SKM-1 (cell line): ENCODE results near the gene CGN.
A peak's percentile ranks its signal among the peaks of the same experiment; 100 is the strongest.

Experiments
- DNase-seq: peaks from one replicate; lab custom pipeline; 2025; ENCODE audit not compliant: unreplicated experiment; lab: John Stamatoyannopoulos, UW

The CGN gene

DNA sequence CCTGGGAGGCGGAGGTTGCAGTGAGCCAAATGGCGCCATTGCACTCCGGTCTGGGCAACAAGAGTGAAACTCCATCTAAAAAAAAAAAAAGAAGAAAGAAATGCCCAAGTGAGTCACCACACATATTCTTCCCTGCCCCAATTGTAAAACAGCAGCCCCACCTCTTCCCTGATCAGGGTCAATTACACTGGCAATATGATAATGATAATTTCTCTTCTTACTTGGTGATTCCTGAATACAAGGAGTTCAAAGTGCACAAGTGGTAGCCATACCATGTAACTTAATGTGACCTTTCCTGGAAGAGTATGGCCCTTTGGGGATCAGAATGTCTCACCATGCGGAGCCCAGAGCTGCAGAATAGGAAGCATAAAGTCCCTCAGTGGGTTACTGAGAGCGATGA is 11.8 kb upstream of the CGN start:
- DNase-seq, result no peak

- no peak for DNase-seq
Measured at GRCh38 chr1:151499930-151500329, 11.3 kb upstream of the CGN start.

DNA sequence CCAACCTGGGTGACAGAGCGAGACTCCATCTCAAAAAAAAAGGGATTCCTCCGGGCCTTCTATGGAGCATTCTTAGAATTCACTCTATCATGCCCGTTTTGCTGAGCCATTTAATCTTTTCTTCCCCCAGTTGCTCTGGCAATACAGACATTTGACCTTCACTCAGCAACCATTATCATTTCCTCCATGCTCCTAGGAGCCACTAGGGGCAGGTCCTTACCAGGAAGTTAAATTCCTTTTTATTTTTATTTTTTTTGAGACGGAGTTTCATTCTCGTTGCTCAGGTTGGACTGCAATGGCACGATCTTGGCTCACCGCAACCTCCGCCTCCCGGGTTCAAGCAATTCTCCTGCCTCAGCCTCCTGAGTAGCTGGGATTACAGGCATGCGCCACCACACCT is 9.7 kb upstream of the CGN start:
- DNase-seq, result no peak

DNA sequence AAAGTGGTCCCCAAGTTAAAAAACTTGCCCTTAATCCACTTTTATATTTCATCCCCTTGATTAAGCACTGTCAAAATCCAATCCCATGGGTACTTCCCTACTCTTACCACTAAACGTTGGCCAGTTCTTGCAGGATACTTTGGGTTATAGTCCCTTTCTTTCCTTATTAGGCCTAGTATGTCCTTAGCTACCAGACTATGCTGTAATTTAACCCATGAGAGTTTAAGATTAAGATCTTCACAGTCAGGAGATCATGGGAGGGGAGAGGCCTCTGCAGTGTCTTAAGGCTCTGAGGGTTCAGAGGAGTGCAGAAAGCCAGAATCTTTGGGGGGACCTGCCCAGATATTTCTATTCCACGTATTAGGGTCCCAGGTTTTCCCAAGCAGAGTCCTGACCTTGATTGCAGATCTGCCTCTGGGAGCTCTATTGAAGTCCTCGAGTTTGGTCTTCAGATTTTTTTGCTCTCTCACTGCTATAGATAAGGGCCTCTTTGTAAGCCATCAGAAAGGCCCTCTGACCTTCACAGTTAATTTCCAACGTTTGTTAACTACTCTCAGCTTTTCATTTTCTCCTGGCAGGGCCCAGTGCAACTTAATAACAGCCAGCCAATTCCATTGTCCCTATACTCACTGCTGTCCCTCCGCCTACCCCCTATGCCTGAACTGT is 9.0 kb upstream of the CGN start:
- no peak for DNase-seq

GRCh38 chr1:151502859-151503780 is 8.1 kb upstream of the CGN start:
- no peak for DNase-seq

GRCh38 chr1:151504252-151504651 is 6.9 kb upstream of the CGN start:
- no peak for DNase-seq

DNA sequence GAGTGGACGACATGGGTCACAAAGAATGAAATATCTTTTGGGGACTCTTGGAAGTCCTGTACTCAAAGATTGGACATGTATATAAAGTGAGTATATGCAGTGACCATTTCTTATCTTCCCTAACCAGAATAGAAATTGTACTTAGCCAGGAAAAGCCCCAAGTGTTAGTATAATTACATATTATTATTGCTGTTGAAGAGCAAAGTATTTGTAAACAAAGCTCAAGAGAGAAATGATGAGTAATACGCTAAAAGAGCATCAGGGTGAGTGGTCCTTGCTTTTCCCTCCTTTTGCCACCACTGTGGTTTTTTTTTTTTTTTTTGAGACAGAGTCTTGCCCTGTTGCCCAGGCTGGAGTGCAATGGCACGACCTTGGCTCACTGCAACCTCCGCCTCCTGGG is 6.4 kb upstream of the CGN start:
- no peak for DNase-seq

- DNase-seq, result no peak
Measured at GRCh38 chr1:151508833-151509232, 2.4 kb upstream of the CGN start.

GRCh38 chr1:151509350-151510019 is 1.7 kb upstream of the CGN start:
- no peak for DNase-seq

DNA sequence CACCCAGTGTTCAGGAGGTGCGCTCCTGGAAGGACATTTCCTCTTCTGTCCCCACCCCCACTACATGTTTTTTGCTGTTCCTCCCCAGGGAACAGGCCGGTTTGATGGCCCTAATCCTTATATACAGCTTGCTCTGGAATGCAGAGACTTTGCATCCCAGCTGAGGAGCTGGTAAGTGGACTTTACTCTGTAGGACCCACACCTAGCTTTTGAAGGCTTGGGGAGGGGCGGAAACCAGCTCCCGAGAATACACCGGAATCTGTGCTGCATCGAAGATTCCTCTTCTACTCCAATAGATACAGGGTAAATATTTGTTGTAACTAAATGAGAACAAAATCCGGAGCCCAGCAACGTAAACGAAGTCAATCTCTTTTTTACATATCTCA is 1.2 kb upstream of the CGN start:
- no peak for DNase-seq

DNA sequence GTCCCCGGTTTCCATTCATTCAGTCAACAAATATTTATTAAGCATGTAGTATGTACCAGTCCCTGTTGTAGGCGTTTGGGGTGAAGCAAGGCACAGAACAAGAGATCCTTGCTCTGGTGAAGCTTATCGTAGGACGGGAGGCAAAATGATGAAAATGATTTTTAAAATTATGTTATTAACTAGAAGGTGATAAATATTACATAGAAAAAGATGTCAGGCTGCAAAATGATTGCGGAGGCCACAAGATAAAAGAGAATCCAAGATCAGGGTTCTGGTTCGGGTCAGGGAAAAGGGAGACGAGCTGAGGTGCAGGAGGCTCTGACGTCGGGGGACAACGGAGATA is 602 bp upstream of the CGN start:
- DNase-seq, result no peak

GRCh38 chr1:151511636-151512215 is 539 bp downstream of the CGN start:
- DNase-seq, result peak; percentile 57

- no peak for DNase-seq
Measured at GRCh38 chr1:151512326-151512725, 1.1 kb downstream of the CGN start.

DNA sequence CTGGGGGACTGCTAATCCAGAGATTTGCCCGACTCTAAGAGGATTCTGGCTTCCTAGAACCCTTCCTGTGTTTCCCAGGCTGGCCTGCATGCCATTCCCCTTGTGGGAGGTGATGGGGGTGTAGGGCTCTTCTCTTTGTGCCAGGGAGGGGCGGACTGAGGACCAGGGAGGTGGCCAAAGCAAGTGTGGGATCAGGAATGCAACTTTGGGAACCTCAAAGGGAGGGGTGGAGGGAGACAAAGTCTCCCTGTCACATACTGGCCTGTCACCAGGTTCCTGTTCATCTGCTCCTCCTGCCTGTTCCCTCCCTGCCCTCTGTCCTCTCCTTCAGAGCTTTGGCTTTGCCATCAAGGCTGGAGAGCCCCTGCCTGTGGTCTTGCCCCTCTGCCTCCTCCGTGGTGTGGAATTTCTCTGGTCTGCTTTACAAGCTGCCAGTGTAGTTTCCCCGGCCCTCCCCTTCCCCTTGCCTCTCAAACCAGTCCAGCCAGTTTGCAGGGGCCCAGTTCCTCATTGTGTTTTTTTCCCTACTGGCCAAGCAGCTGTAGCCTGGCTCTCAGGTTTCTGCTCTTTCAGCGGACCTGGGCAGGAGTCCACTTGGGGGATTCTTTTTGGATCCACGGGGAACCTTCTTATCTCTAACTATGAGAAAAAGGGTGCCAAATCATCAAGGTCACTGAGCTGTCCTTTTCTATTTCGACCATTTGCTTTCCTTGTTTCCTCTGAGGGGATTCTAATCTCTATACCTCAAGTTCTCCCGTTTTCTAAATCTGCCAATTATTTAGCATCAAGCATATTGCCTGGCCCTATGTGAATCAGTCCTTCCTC is 1.8 kb downstream of the CGN start:
- DNase-seq, result peak; percentile 67

DNA sequence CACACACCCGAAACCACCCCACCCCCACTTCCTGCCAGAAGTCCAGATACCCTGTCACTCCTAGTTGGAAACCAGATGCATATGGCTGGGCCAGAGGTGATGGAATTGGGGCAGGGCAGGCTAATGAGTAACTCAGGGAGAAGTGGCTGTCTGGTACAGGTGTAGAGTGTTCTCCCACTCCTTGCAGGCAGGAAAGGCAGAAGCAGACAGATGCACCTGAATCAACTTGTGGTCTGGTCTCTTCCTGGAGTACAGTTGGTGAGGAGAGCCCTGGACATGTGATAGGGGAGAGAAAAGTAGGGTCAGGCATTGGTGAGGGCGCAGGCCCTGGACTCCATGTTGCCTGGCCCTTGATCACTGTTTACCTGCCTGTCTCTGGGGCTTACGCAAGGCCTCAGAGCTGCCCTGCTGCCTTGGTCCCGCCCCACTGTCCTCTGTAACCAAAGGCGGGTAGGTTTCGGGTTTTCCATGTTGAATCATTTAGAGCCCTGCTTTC is 2.5 kb downstream of the CGN start:
- no peak for DNase-seq

DNA sequence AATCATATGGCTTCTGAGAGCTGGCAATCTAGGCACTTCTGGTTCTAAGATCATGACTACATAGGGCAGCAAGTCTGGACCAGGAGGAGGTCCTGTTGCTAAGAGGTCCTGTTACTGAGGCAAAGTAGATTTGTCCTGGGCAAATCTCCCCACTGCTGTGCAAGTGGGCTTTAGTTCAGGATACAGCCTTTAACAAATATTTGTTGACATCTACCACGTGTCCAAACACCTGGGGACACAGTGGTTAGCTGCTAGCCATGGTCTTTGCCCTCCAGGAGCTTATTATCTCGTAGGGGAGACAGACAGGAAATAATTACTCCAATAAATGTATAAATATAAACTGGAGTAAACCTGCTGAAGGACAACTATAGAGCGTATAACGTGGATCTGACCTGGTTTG is 3.2 kb downstream of the CGN start:
- no peak for DNase-seq

DNA sequence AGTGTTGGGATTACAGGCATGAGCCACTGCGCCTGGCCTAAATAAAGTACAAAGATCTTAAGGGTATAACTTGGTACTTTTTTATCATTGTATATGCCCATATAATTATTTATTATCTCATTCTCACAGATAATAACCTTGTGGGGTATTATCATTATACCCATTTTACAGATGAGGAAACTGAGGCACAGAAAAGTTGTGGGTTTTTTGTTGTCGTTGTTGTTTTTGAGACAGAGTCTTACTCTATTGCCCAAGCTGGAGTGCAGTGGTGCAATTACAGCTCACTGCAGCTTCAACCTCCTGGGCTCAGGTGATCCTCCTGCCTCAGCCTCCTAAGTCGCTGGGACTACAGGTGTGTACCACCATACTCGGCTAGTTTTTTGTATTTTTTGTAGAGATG is 4.1 kb downstream of the CGN start:
- DNase-seq, result no peak

- DNase-seq, result no peak
Measured at GRCh38 chr1:151516031-151516511, 4.9 kb downstream of the CGN start.

GRCh38 chr1:151518431-151518830 is 7.2 kb downstream of the CGN start:
- DNase-seq, result no peak

DNA sequence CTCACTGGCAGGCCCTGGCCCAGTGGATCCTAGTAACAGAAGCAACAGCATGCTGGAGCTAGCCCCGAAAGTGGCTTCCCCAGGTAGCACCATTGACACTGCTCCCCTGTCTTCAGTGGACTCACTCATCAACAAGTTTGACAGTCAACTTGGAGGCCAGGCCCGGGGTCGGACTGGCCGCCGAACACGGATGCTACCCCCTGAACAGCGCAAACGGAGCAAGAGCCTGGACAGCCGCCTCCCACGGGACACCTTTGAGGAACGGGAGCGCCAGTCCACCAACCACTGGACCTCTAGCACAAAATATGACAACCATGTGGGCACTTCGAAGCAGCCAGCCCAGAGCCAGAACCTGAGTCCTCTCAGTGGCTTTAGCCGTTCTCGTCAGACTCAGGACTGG is 7.7 kb downstream of the CGN start:
- no peak for DNase-seq

DNA sequence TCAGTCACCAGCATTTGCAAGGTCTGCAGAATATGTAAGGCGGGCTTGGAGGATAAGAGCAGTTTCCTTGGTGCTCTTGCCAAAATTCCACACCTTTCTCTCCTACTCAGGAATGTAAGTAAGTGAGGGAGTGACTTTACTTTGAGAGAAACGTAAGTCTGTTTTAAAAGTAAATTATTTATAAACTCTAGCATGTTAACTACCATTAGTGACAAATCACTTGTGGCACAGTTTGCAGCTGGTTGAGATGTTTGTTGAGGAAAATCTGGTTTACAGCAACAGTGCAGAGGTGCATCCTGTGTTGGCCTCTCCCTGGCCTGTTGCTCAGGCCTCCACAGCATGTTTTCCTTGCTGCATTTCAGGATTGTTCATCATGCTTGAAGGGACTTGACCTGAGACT is 8.5 kb downstream of the CGN start:
- DNase-seq, result no peak
